Breast epithelium (tissue), 3 donors: ENCODE results near the gene RB1.

Experiments
- CTCF ChIP-seq, 3 donors: fragments of 450-650 bp; IDR thresholded peaks; one replicate each; pipeline ENCODE4 v1.5.1; 2016 to 2017; ENCODE audit warnings: antibody characterized with exemption in 3 of 3, mild to moderate bottlenecking in 3 of 3, moderate library complexity in 3 of 3
- POLR2A ChIP-seq: fragments of 450-650 bp; IDR thresholded peaks from one replicate; pipeline ENCODE4 v1.6.1; 2016; ENCODE audit warnings: antibody characterized with exemption, mild to moderate bottlenecking, moderate library complexity
- POLR2AphosphoS5 ChIP-seq, 3 donors: sonication (generic); formaldehyde crosslinking; IDR thresholded peaks; one replicate each; pipeline ENCODE4 v1.6.1; 2017; ENCODE audit warnings: antibody characterized with exemption in 3 of 3

DNA sequence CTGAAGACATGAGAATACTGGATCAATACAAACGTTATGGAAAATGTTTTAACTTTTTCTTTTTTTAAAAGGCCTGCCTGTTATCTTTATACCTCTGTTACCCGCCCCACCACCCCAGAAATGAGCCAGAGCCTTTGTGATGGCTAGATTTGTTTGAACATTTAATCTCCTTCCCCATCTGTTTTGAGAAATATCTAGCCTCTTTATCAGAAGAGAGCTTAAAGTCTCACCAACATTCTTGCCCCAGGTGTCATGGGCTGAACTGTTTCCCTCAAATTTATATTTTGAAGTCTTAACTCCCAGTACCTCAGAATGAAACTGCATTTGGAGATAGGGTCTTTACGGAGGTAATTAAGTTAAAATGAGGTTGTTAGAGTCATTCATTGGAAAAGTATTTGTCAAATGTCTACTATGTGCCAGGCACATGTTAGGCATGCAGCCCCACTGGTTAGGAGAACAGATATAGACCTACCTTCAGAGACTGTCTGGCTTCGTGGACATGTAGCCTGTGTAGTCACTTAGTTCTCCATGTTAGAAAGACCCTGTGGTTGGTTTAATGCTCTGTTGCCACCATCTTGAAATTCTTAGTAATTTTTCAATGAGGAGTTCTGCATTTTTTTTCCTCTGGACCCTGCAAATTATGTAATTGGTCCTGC lies 6.3 kb upstream of the RB1 start:
- TF ChIP-seq CTCF (IDR thresholded peaks at IDR 0.05) (no peak), POLR2A (no peak), POLR2AphosphoS5 (IDR thresholded peaks at IDR 0.05) (no peak)
